GM12878 (cell line): ENCODE results near the gene MGRN1. TPM values are rescaled to one million over a fixed set of nuclear protein-coding genes. Genes with fewer than 3 reads are reported as not detected.

Source experiments
- ATAC-seq: fragments of 200-7000 bp; cut with Tn5 transposase; 3 replicates; pipeline ENCODE4 v1.9.1; 2020; ENCODE audit warnings: mild to moderate bottlenecking, moderate library complexity
- BruUV-seq: library from RNA; stranded (reverse); fragments of 400-500 nt; replicated peaks from 2 replicates; lab custom pipeline; 2021; lab: Mats Ljungman, UMichigan
- CTCF ChIA-PET: fragments of 300-600 bp; sonication (Branson Sonifier 250); formaldehyde crosslinking; extraction: SDS; loops from one replicate; lab custom pipeline; 2021; ENCODE audit warnings: inconsistent platforms; lab: Yijun Ruan, JAX
- POLR2A ChIA-PET: fragments of 350-600 bp; formaldehyde crosslinking; extraction: SDS; loops from one replicate; lab custom pipeline; 2021; ENCODE audit warnings: inconsistent platforms; lab: Charles Lee
- RAD21 ChIA-PET: fragments of 300-600 bp; sonication (Branson Sonifier 250); formaldehyde crosslinking; loops from one replicate; lab custom pipeline; 2023; ENCODE audit warnings: antibody characterized with exemption; ENCODE audit not compliant: unreplicated experiment; lab: Charles Lee
- SMC1A ChIA-PET: fragments of 300-600 bp; sonication (Branson Sonifier 250); formaldehyde crosslinking; loops from one replicate; lab custom pipeline; 2023; ENCODE audit not compliant: unreplicated experiment, uncharacterized antibody; lab: Charles Lee
- DNase-seq: peaks from one replicate; pipeline ENCODE4 v3.0.0-alpha.2; 2011; ENCODE audit warnings: low read depth, low spot score
- FAIRE-seq: peaks from 3 replicates; lab custom pipeline; 2011; peaks lifted over from hg19 to GRCh38; lab: Jason Lieb, UNC
- H2AFZ ChIP-seq: 2 replicates; pipeline ENCODE4 v1.6.0; 2011; ENCODE audit warnings: low read depth, low read length, control low read depth; ENCODE audit not compliant: control insufficient read depth
- H3K27ac ChIP-seq: 2 replicates; pipeline ENCODE4 v1.5.1; 2011; ENCODE audit warnings: control low read depth; ENCODE audit not compliant: control insufficient read depth, insufficient read depth
- H3K27me3 ChIP-seq, 2 experiments: replicated peaks in 1 of 2; 2 replicates each; pipeline versions ENCODE4 v1.6.0 to v1.6.1; 2011; ENCODE audit warnings: low read length in 1 of 2; ENCODE audit not compliant: control insufficient read depth in 2 of 2, insufficient read depth in 2 of 2
- H3K36me3 ChIP-seq, 2 experiments: 2 replicates each; pipeline ENCODE4 v1.5.1; 2011; ENCODE audit warnings: low read length in 1 of 2; ENCODE audit not compliant: control insufficient read depth in 2 of 2, insufficient read depth in 2 of 2
- H3K4me1 ChIP-seq: 2 replicates; pipeline ENCODE4 v1.6.1; 2011; ENCODE audit warnings: mild to moderate bottlenecking, low read length, moderate library complexity, mixed read lengths; ENCODE audit not compliant: control insufficient read depth, insufficient read depth
- H3K4me2 ChIP-seq: 2 replicates; pipeline ENCODE4 v1.6.0; 2011; ENCODE audit warnings: control low read depth; ENCODE audit not compliant: control insufficient read depth, insufficient read depth
- H3K4me3 ChIP-seq: fragments of 200-600 bp; sonication (generic); 2 replicates; pipeline ENCODE4 v1.5.1; 2016
- H3K79me2 ChIP-seq: 2 replicates; pipeline ENCODE4 v1.6.0; 2011; ENCODE audit warnings: low read length; ENCODE audit not compliant: control insufficient read depth, insufficient read depth
- H3K9ac ChIP-seq: 2 replicates; pipeline ENCODE4 v1.8.0; 2011; ENCODE audit warnings: low read length, control low read depth, mixed read lengths; ENCODE audit not compliant: control insufficient read depth, insufficient read depth
- H3K9me3 ChIP-seq: replicated peaks from 3 replicates; pipeline ENCODE4 v1.5.1; 2011; ENCODE audit warnings: mild to moderate bottlenecking, low read length; ENCODE audit not compliant: control insufficient read depth, insufficient read depth
- H4K20me1 ChIP-seq: 2 replicates; pipeline ENCODE4 v1.6.0; 2011; ENCODE audit not compliant: control insufficient read depth, insufficient read depth
- CHD1 ChIP-seq: IDR thresholded peaks from 2 replicates; pipeline ENCODE4 v1.6.1; 2012; ENCODE audit warnings: low read depth, low read length, improper control_type of control experiment
- E2F8 ChIP-seq: fragments of 450-650 bp; IDR thresholded peaks from 2 replicates; pipeline ENCODE4 v1.6.1; 2018; ENCODE audit warnings: mild to moderate bottlenecking, low read depth, moderate library complexity; ENCODE audit not compliant: partially characterized antibody
- ESRRA ChIP-seq: IDR thresholded peaks from 2 replicates; pipeline ENCODE4 v1.6.1; 2012; ENCODE audit warnings: mild to moderate bottlenecking, low read length, improper control_type of control experiment
- HCFC1 ChIP-seq: fragments of 150-350 bp; IDR thresholded peaks from 2 replicates; pipeline ENCODE4 v1.6.1; 2014; ENCODE audit warnings: low read length
- JUNB ChIP-seq: IDR thresholded peaks from 2 replicates; pipeline ENCODE4 v1.6.1; 2016; ENCODE audit warnings: antibody characterized with exemption, mild to moderate bottlenecking
- KDM1A ChIP-seq: fragments of 200-600 bp; sonication (generic); IDR thresholded peaks from 2 replicates; pipeline ENCODE4 v1.6.1; 2016; ENCODE audit warnings: borderline replicate concordance
- MEF2B ChIP-seq: fragments of 450-650 bp; IDR thresholded peaks from 2 replicates; pipeline ENCODE4 v1.6.1; 2018; ENCODE audit warnings: mild to moderate bottlenecking, moderate library complexity; ENCODE audit not compliant: partially characterized antibody, poor library complexity, severe bottlenecking
- MLLT1 ChIP-seq: fragments of 450-650 bp; IDR thresholded peaks from 2 replicates; pipeline ENCODE4 v1.6.1; 2016; ENCODE audit warnings: mild to moderate bottlenecking
- SUPT20H ChIP-seq: IDR thresholded peaks from 2 replicates; pipeline ENCODE4 v1.6.1; 2011; ENCODE audit warnings: low read depth, mild to moderate bottlenecking, low read length, moderate library complexity, borderline replicate concordance; ENCODE audit not compliant: control insufficient read depth
- ZNF384 ChIP-seq: IDR thresholded peaks from 2 replicates; pipeline ENCODE4 v1.6.1; 2012; ENCODE audit warnings: low read depth, mild to moderate bottlenecking, low read length, improper control_type of control experiment, borderline replicate concordance
- WGBS: methylation state at CpG from one replicate; pipeline ENCODE4 v1.1.6; 2016; ENCODE audit warnings: low lambda C conversion rate; ENCODE audit not compliant: insufficient replicate concordance, insufficient coverage; ENCODE audit errors: missing lambda C conversion rate; 5-methylcytosine and 5-hydroxymethylcytosine counted together
- in situ Hi-C: fragments of 300-500 bp; cut with MboI; formaldehyde crosslinking; loops from 9 replicates; pipeline ENCODE4 v1.14.3; 2018; ENCODE audit warnings: mixed read lengths
- intact Hi-C: fragments of 100-400 bp; cut with micrococcal nuclease; formaldehyde crosslinking; loops from one replicate; pipeline ENCODE4 v1.14.2; 2022; ENCODE audit not compliant: unreplicated experiment
- polyA plus RNA-seq, 11 experiments: library from polyadenylated mRNA; depleted of rRNA in 4 of 11; unstranded in 6 of 11; stranded (reverse) in 5 of 11; fragments of >200 nt; fragmentation: Nextera tagmentation in 4 of 11; fragmentation: Illumina TruSeq in 1 of 11; extraction: Ambion mirVana in 4 of 11; extraction: Trizol in 1 of 11; gene quantifications; 1 replicate in 1 of 11; 2 replicates in 10 of 11; pipeline versions ENCODE4 v1.2.1 to v1.2.3, GENCODE V29; 2011 to 2016; ENCODE audit warnings: inconsistent platforms in 2 of 11, missing spikeins in 2 of 11, low read depth in 1 of 11
- total RNA-seq, 4 experiments: library from RNA; depleted of rRNA in 3 of 4; stranded (reverse); fragments of >200 nt in 3 of 4; fragmentation: Illumina TruSeq in 1 of 4; extraction: Trizol in 1 of 4; gene quantifications; 2 replicates each; pipeline versions ENCODE4 v1.2.1 to v1.2.3, GENCODE V29; 2013 to 2021

The MGRN1 gene
- total and polyA plus RNA-seq, 10 of the 15 experiments (the other 5 are each of a cell fraction or from before 2014, with no cell fraction given): 0.35 to 86.7 (median 14.6) TPM

- TF ChIP-seq SUPT20H: no peak
Observed at GRCh38 chr16:4677994-4678393, 53.4 kb downstream of the MGRN1 start (continued).

- FAIRE-seq (no peak), ATAC-seq (no peak), DNase-seq (no peak)
- no peak overlapping the region for H3K27ac ChIP-seq
- TF ChIP-seq ESRRA: no peak
- no peak for TF ChIP-seq HCFC1
- TF ChIP-seq MLLT1: no peak
- TF ChIP-seq CHD1: no peak
- TF ChIP-seq ZNF384: no peak
- no peak for TF ChIP-seq MEF2B
- TF ChIP-seq KDM1A: no peak
- TF ChIP-seq JUNB: no peak
- no peak for TF ChIP-seq E2F8
- in situ Hi-C loops: no loop called here
- intact Hi-C loops: no loop called here
- ChIA-PET SMC1A (no interaction called here), CTCF (no interaction called here), RAD21 (no interaction called here), POLR2A (no interaction called here)
- H3K36me3 ChIP-seq: peaks cover 0 to 19% of the 10 kb centered on the region in 2 experiments
- no peaks in the 10 kb centered on the region for H3K27me3 ChIP-seq
- H4K20me1 ChIP-seq: no peaks in the 10 kb centered on the region; the same call in 1 of the 2 replicates
- WGBS: 90% methylated on average over 6 of the region's 6 CpGs
- no peaks in the 10 kb centered on the region for H3K9me3 ChIP-seq
- H2AFZ ChIP-seq: no peak overlapping the region
- H3K79me2 ChIP-seq: no peaks in the 10 kb centered on the region
- no peaks in the 10 kb centered on the region for H3K4me1 ChIP-seq
- no peak overlapping the region for H3K4me2 ChIP-seq
- no TSS peak for BruUV-seq
- H3K4me3 ChIP-seq: no peak overlapping the region
- H3K9ac ChIP-seq: no peak overlapping the region
Observed at GRCh38 chr16:4678596-4678995, 54.0 kb downstream of the MGRN1 start.
